ENCODE results near the gene OTOGL.

- no peak for TF ChIP-seq CTCF (conservative IDR thresholded peaks at IDR 0.05; ENCODE audit: low read length)
- TF ChIP-seq EZH2phosphoT487 (IDR thresholded peaks at IDR 0.05; ENCODE audit: borderline replicate concordance, low read depth, low read length): no peak
Observed at GRCh38 chr12:80165746-80166145, 66.4 kb downstream of the OTOGL start.
